ENCODE measurements around the gene CFAP69.
"Not testable (repeated sequence)": the region's sequence is repeated elsewhere in the genome, so short reads cannot be mapped to it uniquely, and the experiment has no call there.

CFAP69 gene

GRCh38 chr7:90337106-90337505 is 92.1 kb downstream of the CFAP69 start:
- DNase-seq (ENCODE audit: low spot score), result no peak

GRCh38 chr7:90345016-90345415 is 100.0 kb downstream of the CFAP69 start:
- no peak for DNase-seq (ENCODE audit: low spot score)

- DNase-seq (ENCODE audit: low spot score), result peak; percentile 26
These were observed 100.8 kb downstream of the CFAP69 start for GRCh38 chr7:90345595-90346335.

GRCh38 chr7:90346336-90347125 is 101.6 kb downstream of the CFAP69 start, which contains the start of gene GTPBP10:
Gene GTPBP10 (plus strand): TSS chr7:90346716. CDS start chr7:90346742, 26 bp downstream.
- DNase-seq (ENCODE audit: low spot score), result peak; percentile 92

GRCh38 chr7:90347759-90348158 is 102.8 kb downstream of the CFAP69 start:
- DNase-seq (ENCODE audit: low spot score), result no peak

- no peak for DNase-seq (ENCODE audit: low spot score)
These were observed 104.3 kb downstream of the CFAP69 start for GRCh38 chr7:90349305-90349704.

- DNase-seq (ENCODE audit: low spot score), result not testable (repeated sequence)
These were observed 105.1 kb downstream of the CFAP69 start for GRCh38 chr7:90350032-90350431.

- no peak for DNase-seq (ENCODE audit: low spot score)
These were observed 107.0 kb downstream of the CFAP69 start for GRCh38 chr7:90351987-90352386.
